Measurements from ENCODE around the gene EXOC6.

DNA sequence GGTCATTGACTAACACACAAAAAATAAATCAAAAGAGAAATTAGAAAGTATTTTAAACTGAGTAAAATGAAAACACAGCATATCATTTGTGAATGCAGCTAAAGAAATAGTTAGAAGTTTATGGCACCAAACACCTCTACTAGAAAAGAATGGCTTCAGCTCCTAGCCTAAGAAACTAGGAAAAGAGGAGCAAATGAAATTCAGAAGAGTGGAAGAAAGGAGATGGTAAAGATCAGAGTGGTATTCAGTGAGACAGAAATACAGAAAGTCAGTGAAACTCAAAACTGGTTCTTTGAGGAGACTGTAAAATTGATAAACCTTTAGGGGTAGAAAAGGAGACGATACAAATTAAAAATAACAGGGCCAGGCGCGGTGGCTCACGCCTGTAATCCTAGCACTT lies 2.7 kb downstream of the EXOC6 start:
- no peak for TF ChIP-seq CTCF (IDR thresholded peaks at IDR 0.05 in 2 of 3, conservative IDR thresholded peaks at IDR 0.05 in 1 of 3; ENCODE audit: borderline replicate concordance in 1 of 3, insufficient read depth in 1 of 3, low read depth in 2 of 3, low read length in 2 of 3)
- no peak for TF ChIP-seq CEBPB (IDR thresholded peaks at IDR 0.05; ENCODE audit: low read depth)
- TF ChIP-seq POLR2AphosphoS5 (IDR thresholded peaks at IDR 0.05; ENCODE audit: low read depth, low read length), result no peak
- no peak for TF ChIP-seq POLR2A (IDR thresholded peaks at IDR 0.05; ENCODE audit: borderline replicate concordance, extremely low read depth, insufficient read depth, insufficient read length)
